B cell (primary cell): ENCODE results near the gene SMPD3. TPM values are rescaled to one million over a fixed set of nuclear protein-coding genes. Genes with fewer than 3 reads are reported as not detected.

Source experiments
- ATAC-seq: fragments of 200-7000 bp; cut with Tn5 transposase; one replicate; pipeline ENCODE4 v1.10.0; 2021; ENCODE audit warnings: low read depth, mild to moderate bottlenecking, moderate number of reproducible peaks, moderate library complexity
- CTCF ChIA-PET: fragments of 350-600 bp; sonication (Branson Sonifier 250); formaldehyde crosslinking; loops from one replicate; lab custom pipeline; 2021; ENCODE audit warnings: antibody characterized with exemption, inconsistent platforms; lab: Charles Lee
- POLR2A ChIA-PET: fragments of 350-600 bp; sonication (Branson Sonifier 250); formaldehyde crosslinking; loops from one replicate; lab custom pipeline; 2021; ENCODE audit warnings: antibody characterized with exemption; lab: Charles Lee
- DNase-seq: peaks from one replicate; pipeline ENCODE4 v3.0.0; 2013
- H2AFZ ChIP-seq: 2 replicates; pipeline ENCODE4 v1.6.1; 2012; ENCODE audit warnings: mild to moderate bottlenecking, low read depth, low read length; ENCODE audit not compliant: insufficient read depth, poor library complexity, severe bottlenecking
- H3K27ac ChIP-seq, 2 donors: 1 replicate in 1 of 2; 2 replicates in 1 of 2; pipeline ENCODE4 v1.5.1; 2012 to 2013; ENCODE audit warnings: low read length in 2 of 2, mild to moderate bottlenecking in 2 of 2, moderate library complexity in 1 of 2
- H3K27me3 ChIP-seq, 4 experiments: fragments of 200-600 bp in 1 of 4; sonication (generic) in 1 of 4; replicated peaks in 1 of 4; 1 replicate in 2 of 4; 2 replicates in 2 of 4; pipeline versions ENCODE4 v1.6.1 to v1.7.0; 2013 to 2016; ENCODE audit warnings: low read length in 3 of 4, mild to moderate bottlenecking in 2 of 4, mixed read lengths in 1 of 4, moderate library complexity in 1 of 4; ENCODE audit not compliant: insufficient read depth in 4 of 4, control insufficient read depth in 3 of 4; ENCODE audit errors: control extremely low read depth in 1 of 4
- H3K36me3 ChIP-seq, 2 experiments: replicated peaks in 1 of 2; 1 replicate in 1 of 2; 2 replicates in 1 of 2; pipeline versions ENCODE4 v1.6.1 to v1.7.1; 2013; ENCODE audit warnings: low read length in 1 of 2; ENCODE audit not compliant: insufficient read depth in 2 of 2, control insufficient read depth in 1 of 2; ENCODE audit errors: control extremely low read depth in 1 of 2, extremely low read depth in 1 of 2
- H3K4me1 ChIP-seq, 2 donors: fragments of 200-600 bp in 1 of 2; sonication (generic) in 1 of 2; 1 replicate in 1 of 2; 2 replicates in 1 of 2; pipeline versions ENCODE4 v1.5.1 to v1.6.1; 2013 to 2017; ENCODE audit warnings: low read length in 2 of 2; ENCODE audit not compliant: control insufficient read depth in 2 of 2, insufficient read depth in 2 of 2
- H3K4me2 ChIP-seq: replicated peaks from 2 replicates; pipeline ENCODE3; 2012; ENCODE audit warnings: mild to moderate bottlenecking, low read depth, low read length; ENCODE audit not compliant: poor library complexity, severe bottlenecking
- H3K4me3 ChIP-seq, 5 experiments: fragments of 200-600 bp in 1 of 5; sonication (generic) in 1 of 5; 1 replicate in 3 of 5; 2 replicates in 2 of 5; pipeline versions ENCODE4 v1.5.1 to v1.7.0; 2011 to 2016; ENCODE audit warnings: low read length in 4 of 5, mild to moderate bottlenecking in 4 of 5, low read depth in 2 of 5, control low read depth in 1 of 5, moderate library complexity in 1 of 5; ENCODE audit not compliant: insufficient read depth in 1 of 5; ENCODE audit errors: control extremely low read depth in 1 of 5, extremely low read depth in 1 of 5
- H3K79me2 ChIP-seq: fragments of 200-600 bp; sonication (generic); one replicate; pipeline ENCODE4 v1.6.0; 2016; ENCODE audit warnings: low read length; ENCODE audit not compliant: control insufficient read depth, insufficient read depth
- H3K9ac ChIP-seq: fragments of 200-600 bp; sonication (generic); 2 replicates; pipeline ENCODE4 v1.6.1; 2017; ENCODE audit warnings: mild to moderate bottlenecking, low read length, moderate library complexity
- H3K9me3 ChIP-seq, 3 donors: one replicate each; pipeline versions ENCODE4 v1.6.1 to v1.7.1; 2013; ENCODE audit warnings: low read length in 2 of 3; ENCODE audit not compliant: control insufficient read depth in 2 of 3, insufficient read depth in 1 of 3; ENCODE audit errors: control extremely low read depth in 1 of 3
- H4K20me1 ChIP-seq: 2 replicates; pipeline ENCODE4 v1.6.0; 2012; ENCODE audit warnings: mild to moderate bottlenecking, low read length; ENCODE audit not compliant: insufficient read depth, control insufficient read depth, poor library complexity, severe bottlenecking
- H3K27ac Mint-ChIP-seq: one replicate; pipeline ENCODE4 v1.8.0; 2021; ENCODE audit warnings: mixed read lengths
- H3K27me3 Mint-ChIP-seq: one replicate; pipeline ENCODE4 v1.8.0; 2021; ENCODE audit warnings: mixed read lengths
- H3K4me1 Mint-ChIP-seq: one replicate; pipeline ENCODE4 v1.8.0; 2021; ENCODE audit warnings: mixed read lengths
- H3K4me3 Mint-ChIP-seq: one replicate; pipeline ENCODE4 v1.8.0; 2021; ENCODE audit warnings: mixed read lengths
- H3K9me3 Mint-ChIP-seq: one replicate; pipeline ENCODE4 v1.8.0; 2022; ENCODE audit warnings: mixed read lengths; ENCODE audit not compliant: insufficient read depth
- EZH2 ChIP-seq: IDR thresholded peaks from 2 replicates; pipeline ENCODE4 v1.6.1; 2012; ENCODE audit warnings: borderline replicate concordance, low read depth, mild to moderate bottlenecking, moderate library complexity, low read length; ENCODE audit not compliant: insufficient read depth, poor library complexity, severe bottlenecking
- WGBS: methylation state at CpG from one replicate; pipeline ENCODE4 v1.1.5; 2013; ENCODE audit warnings: missing lambda C conversion rate; ENCODE audit not compliant: insufficient coverage; 5-methylcytosine and 5-hydroxymethylcytosine counted together
- intact Hi-C: fragments of 100-400 bp; cut with micrococcal nuclease; formaldehyde crosslinking; loops from one replicate; pipeline ENCODE4 v1.10.0; 2022
- polyA plus RNA-seq: library from polyadenylated mRNA; depleted of rRNA; stranded (reverse); fragments of >200 nt; gene quantifications from 2 replicates; pipeline ENCODE4 v1.2.3, GENCODE V29; 2012
- total RNA-seq, 2 donors: library from RNA; stranded (reverse); fragments of 120-200 nt in 1 of 2; gene quantifications; 1 replicate in 1 of 2; 2 replicates in 1 of 2; pipeline versions ENCODE4 v1.2.3 to v1.2.4, GENCODE V29; 2013 to 2022
- TF ChIP-seq, protein P1 (sequence below): fragments of 200-600 bp; IDR thresholded peaks from one replicate; pipeline ENCODE4 v1.8.0; 2022; ENCODE audit warnings: antibody characterized with exemption, mild to moderate bottlenecking

SMPD3 gene
- total and polyA plus RNA-seq, 2 donors (not counting 1 experiment from before 2014, with no cell fraction given): 1.2 to 2.8 TPM

GRCh38 chr16:68414581-68414980 lies 33.7 kb downstream of the SMPD3 start:
- Histone ChIP-seq H3K79me2 (no peaks in the 10 kb centered on the region), H3K4me1 (peaks cover 24 to 35% of the 10 kb centered on the region in 2 donors), H3K4me3 (no peak overlapping the region), H3K27me3 (no peaks in the 10 kb centered on the region), H3K9ac (no peak overlapping the region), H3K36me3 (no peaks in the 10 kb centered on the region), H3K9me3 (no peaks in the 10 kb centered on the region), H2AFZ (no peak overlapping the region), H3K4me2 (no peak overlapping the region), H4K20me1 (no peaks in the 10 kb centered on the region), H3K27ac (no peak overlapping the region)
- Mint-ChIP-seq H3K27ac (no peak overlapping the region), H3K4me1 (peaks cover 29% of the 10 kb centered on the region), H3K9me3 (no peaks in the 10 kb centered on the region), H3K4me3 (no peak overlapping the region), H3K27me3 (no peaks in the 10 kb centered on the region)
- WGBS: 79% methylated on average over 2 of the region's 2 CpGs
- POLR2A ChIA-PET: no interaction called here
- no peak for ATAC-seq
- TF ChIP-seq, protein P1, sequence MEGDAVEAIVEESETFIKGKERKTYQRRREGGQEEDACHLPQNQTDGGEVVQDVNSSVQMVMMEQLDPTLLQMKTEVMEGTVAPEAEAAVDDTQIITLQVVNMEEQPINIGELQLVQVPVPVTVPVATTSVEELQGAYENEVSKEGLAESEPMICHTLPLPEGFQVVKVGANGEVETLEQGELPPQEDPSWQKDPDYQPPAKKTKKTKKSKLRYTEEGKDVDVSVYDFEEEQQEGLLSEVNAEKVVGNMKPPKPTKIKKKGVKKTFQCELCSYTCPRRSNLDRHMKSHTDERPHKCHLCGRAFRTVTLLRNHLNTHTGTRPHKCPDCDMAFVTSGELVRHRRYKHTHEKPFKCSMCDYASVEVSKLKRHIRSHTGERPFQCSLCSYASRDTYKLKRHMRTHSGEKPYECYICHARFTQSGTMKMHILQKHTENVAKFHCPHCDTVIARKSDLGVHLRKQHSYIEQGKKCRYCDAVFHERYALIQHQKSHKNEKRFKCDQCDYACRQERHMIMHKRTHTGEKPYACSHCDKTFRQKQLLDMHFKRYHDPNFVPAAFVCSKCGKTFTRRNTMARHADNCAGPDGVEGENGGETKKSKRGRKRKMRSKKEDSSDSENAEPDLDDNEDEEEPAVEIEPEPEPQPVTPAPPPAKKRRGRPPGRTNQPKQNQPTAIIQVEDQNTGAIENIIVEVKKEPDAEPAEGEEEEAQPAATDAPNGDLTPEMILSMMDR: no peak
- no peak for TF ChIP-seq EZH2
- CTCF ChIA-PET: no interaction called here
- intact Hi-C loops: no loop called here
- no peak for DNase-seq

GRCh38 chr16:68412061-68412460 lies 36.2 kb downstream of the SMPD3 start:
- DNase-seq (no peak), ATAC-seq (no peak)
- no peak overlapping the region for H3K4me3 Mint-ChIP-seq
- no peak overlapping the region for H3K9ac ChIP-seq
- H3K4me1 ChIP-seq: peaks cover 5 to 14% of the 10 kb centered on the region in 2 donors
- H3K79me2 ChIP-seq: no peaks in the 10 kb centered on the region
- H3K4me1 Mint-ChIP-seq: peaks cover 11% of the 10 kb centered on the region
- no peak for TF ChIP-seq EZH2
- TF ChIP-seq, protein P1: no peak
- 100% methylated on average over 6 of the region's 6 CpGs for WGBS
- no peak overlapping the region for H3K4me3 ChIP-seq
- no peak overlapping the region for H3K27ac Mint-ChIP-seq
- no peak overlapping the region for H3K27ac ChIP-seq
- H3K4me2 ChIP-seq: no peak overlapping the region
- no peaks in the 10 kb centered on the region for H3K9me3 Mint-ChIP-seq
- H3K27me3 Mint-ChIP-seq: peaks cover under 1% of the 10 kb centered on the region
- CTCF ChIA-PET: interaction anchor here (0.6 to 3.0 kb wide), 2 partner anchors 16 to 1107 kb away, joined by 3 to 9 read pairs; no protein-coding TSS in a partner anchor
- no peaks in the 10 kb centered on the region for H4K20me1 ChIP-seq
- no peak overlapping the region for H2AFZ ChIP-seq
- intact Hi-C loops: no loop called here
- POLR2A ChIA-PET: no interaction called here
- H3K9me3 ChIP-seq: no peaks in the 10 kb centered on the region
- peaks cover 0 to under 1% (median 0%) of the 10 kb centered on the region in 4 experiments for H3K27me3 ChIP-seq
- no peaks in the 10 kb centered on the region for H3K36me3 ChIP-seq
